WI38 (cell line): ENCODE data around the gene E4F1.

Experiments
- H3K4me3 ChIP-seq: 2 replicates; pipeline ENCODE4 v1.5.1; 2011; ENCODE audit warnings: low read depth, mild to moderate bottlenecking, control low read depth, low read length
- TF ChIP-seq, protein P1 (sequence below): IDR thresholded peaks from 2 replicates; pipeline ENCODE4 v1.5.1; 2012; ENCODE audit warnings: low read depth, mild to moderate bottlenecking, control low read depth, low read length

The E4F1 gene

DNA sequence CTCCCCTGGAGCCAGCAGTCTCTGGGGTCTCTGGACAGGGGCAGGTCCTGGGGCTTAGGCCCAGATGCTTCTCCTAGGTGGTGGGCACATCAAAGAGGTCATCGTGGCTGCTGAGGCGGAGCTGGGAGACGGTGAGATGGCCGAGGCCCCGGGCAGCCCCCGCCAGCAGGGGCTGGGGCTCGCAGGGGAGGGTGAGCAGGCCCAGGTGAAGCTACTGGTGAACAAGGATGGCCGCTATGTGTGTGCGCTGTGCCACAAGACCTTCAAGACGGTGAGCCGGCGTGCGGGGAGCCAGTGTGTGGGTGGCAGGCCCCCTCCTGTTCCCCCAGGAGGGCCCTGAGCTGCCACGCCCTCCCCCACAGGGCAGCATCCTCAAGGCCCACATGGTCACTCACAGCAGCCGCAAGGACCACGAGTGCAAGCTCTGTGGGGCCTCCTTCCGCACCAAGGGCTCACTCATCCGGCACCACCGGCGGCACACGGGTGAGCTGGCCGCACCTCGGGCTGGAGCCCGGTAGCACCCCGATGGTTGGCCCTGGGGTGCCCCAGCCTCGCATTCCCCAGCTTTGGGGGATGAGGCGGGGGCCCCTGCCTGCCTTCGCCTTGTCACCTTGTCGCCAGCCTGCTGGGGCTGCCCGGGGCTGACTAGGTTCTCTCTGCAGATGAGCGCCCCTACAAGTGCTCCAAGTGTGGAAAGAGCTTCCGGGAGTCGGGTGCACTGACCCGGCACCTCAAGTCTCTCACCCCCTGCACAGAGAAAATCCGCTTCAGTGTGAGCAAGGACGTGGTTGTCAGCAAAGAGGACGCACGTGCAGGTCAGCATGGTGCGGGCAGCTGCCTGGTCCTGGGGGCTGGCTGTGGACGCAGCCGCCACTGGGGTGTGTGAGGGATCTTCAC is 9.0 kb downstream of the E4F1 start:
- no peak overlapping the region for H3K4me3 ChIP-seq
- TF ChIP-seq, protein P1, sequence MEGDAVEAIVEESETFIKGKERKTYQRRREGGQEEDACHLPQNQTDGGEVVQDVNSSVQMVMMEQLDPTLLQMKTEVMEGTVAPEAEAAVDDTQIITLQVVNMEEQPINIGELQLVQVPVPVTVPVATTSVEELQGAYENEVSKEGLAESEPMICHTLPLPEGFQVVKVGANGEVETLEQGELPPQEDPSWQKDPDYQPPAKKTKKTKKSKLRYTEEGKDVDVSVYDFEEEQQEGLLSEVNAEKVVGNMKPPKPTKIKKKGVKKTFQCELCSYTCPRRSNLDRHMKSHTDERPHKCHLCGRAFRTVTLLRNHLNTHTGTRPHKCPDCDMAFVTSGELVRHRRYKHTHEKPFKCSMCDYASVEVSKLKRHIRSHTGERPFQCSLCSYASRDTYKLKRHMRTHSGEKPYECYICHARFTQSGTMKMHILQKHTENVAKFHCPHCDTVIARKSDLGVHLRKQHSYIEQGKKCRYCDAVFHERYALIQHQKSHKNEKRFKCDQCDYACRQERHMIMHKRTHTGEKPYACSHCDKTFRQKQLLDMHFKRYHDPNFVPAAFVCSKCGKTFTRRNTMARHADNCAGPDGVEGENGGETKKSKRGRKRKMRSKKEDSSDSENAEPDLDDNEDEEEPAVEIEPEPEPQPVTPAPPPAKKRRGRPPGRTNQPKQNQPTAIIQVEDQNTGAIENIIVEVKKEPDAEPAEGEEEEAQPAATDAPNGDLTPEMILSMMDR = no peak

DNA sequence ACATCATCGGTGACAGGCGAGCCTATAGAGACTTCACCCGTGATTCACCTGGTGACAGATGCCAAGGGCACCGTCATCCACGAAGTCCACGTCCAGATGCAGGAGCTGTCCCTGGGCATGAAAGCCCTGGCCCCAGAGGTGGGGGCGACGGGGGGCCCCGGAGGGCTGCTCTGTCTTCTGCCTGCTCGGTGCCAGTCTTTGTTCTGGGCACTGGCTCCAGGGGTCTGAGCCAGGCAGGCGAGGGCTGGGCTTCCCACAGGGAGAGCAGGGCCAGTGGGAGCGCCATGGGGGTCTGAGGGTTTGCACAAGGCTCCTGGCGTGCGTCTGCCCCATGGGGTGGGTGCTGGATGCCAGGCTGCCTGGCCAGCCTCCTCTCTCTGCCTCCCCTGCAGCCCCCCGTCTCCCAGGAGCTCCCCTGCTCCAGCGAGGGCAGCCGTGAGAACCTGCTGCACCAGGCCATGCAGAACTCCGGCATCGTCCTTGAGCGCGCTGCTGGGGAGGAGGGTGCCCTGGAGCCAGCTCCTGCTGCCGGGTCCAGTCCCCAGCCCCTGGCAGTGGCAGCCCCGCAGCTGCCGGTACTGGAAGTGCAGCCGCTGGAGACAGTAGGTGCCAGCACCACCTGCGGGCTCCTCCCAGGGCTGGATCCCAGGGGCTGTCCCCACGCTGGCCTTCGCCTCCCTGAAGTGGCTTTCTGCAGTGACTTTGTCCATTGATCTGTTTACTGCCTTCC is 9.8 kb downstream of the E4F1 start:
- TF ChIP-seq, protein P1 = no peak
- H3K4me3 ChIP-seq = no peak overlapping the region

DNA sequence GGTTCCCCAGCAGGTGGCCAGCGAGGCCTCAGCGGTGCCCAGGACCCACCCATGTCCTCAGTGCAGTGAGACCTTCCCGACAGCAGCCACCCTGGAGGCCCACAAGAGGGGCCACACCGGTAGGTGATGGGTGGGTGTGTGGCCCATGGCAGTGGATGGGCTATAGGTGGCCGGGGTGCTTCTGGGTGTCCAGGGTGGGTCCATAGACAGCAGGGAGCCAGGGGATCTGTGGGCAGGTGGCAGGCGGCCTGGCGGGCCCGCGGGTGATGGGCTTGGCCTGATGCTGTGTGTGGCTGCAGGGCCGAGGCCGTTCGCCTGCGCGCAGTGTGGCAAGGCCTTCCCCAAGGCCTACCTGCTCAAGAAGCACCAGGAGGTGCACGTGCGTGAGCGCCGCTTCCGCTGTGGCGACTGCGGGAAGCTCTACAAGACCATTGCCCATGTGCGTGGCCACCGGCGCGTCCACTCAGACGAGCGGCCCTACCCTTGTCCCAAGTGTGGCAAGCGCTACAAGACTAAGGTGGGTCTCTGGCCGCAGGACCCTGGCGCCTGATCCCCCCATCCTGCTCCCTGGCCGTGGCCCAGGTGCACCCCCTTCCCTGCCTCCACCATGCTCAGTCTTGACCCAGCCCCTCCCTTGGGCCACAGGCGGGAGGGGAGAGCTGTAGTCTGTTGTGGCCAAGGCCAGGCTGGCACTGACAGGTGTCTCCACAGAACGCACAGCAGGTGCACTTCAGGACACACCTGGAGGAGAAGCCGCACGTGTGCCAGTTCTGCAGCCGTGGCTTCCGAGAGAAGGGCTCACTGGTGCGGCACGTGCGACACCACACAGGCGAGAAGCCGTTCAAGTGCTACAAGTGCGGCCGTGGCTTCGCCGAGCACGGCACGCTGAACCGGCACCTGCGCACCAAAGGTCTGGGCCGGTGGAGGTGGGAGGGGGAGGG is 10.8 kb downstream of the E4F1 start:
- TF ChIP-seq, protein P1 = no peak

DNA sequence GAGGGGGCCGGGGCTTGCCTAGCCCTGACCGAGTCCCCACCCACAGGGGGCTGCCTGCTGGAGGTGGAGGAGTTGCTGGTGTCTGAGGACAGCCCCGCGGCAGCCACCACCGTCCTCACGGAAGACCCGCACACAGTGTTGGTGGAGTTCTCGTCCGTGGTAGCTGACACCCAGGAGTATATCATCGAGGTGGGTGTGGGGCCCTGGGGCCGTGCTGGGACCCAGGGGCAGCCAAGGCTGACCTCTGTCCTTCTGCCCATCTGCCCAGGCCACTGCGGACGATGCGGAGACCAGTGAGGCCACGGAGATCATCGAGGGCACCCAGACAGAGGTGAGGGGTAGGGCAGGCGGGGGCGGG is 11.4 kb downstream of the E4F1 start:
- TF ChIP-seq, protein P1 = no peak
- H3K4me3 ChIP-seq = no peak overlapping the region

More for the DNA sequence above, 10.8 kb downstream of the E4F1 start:
- H3K4me3 ChIP-seq = no peak overlapping the region

DNA sequence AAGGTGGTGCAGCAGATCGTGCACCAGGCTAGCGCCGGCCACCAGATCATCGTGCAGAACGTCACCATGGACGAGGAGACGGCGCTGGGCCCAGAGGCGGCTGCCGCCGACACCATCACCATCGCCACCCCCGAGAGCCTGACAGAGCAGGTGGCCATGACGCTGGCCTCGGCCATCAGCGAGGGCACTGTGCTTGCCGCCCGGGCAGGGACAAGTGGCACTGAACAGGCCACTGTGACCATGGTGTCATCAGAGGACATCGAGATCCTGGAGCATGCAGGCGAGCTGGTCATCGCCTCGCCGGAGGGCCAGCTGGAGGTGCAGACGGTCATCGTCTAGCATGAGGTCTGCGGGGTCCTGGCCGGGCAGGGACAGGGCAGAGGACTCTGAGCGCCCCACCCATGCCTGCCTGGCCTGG is 11.9 kb downstream of the E4F1 start:
- TF ChIP-seq, protein P1 = no peak
- H3K4me3 ChIP-seq = no peak overlapping the region

DNA sequence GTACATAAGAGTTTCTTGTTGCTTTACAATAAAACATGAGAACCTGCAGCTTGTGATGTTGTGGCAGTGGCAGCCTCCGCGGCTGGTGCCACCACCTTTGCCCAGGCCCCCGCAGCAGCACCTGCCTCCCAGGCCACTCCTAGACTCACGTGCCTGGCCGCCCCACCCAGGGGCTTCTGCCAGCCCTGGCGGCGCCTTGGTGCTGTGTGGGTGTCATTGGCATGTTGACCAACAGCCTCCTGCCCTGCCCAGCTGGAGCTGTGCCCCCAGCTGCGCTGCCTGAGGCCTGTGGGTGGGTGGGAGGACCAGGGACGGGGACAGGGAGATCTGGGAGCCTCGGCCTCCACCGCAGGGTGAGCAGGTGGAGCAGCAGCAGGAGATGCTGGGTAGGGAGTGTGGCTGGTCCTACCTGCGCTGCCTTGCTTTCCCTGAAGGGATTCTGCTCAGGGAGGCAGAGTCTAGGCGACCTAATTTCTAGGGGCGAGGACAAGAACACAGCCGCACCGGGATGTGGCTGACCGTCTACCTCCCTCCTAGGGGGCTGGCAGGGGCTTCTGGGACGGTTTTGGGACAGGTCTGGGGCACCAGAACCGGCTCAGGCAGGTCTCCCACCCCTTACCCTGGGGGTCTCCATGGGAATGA is 12.4 kb downstream of the E4F1 start:
- TF ChIP-seq, protein P1 = no peak

More for the DNA sequence above, 12.4 kb downstream of the E4F1 start:
- H3K4me3 ChIP-seq = no peak overlapping the region
